ENCODE data around the gene GZMM. TPM values are rescaled to one million over a fixed set of nuclear protein-coding genes. Genes with fewer than 3 reads are reported as not detected.
A peak's percentile ranks its signal among the peaks of the same experiment; 100 is the strongest.

GZMM gene
- polyA plus RNA-seq, 3 donors = 0.32 to 1.4 (median 0.48) TPM

DNA sequence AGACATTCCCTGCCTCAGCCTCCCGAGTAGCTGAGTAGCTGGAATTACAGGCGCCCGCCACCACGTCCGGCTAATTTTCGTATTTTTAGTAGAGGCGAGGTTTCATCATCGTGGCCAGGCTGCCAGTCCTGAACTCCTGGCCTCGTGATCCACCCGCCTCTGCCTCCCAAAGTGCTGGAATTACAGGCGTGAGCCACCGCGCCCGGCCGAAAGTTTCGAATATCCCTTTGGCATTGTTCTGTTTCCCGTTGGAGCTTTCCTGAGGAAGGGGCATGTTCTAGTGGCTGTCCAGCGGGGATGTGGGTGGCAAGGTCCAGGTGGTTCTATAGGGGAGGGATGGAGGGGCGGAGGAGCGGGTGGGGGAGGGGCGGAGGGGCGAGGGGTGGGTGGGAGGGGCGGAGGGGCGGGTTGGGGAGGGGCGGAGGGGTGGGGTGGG is 26.4 kb downstream of the GZMM start:
- no peak for DNase-seq
- H3K27me3 ChIP-seq (ENCODE audit: control insufficient read depth in 2 of 2, insufficient read depth in 2 of 2, low read length in 2 of 2) = no peaks in the 10 kb centered on the region
- H3K9ac ChIP-seq (ENCODE audit: insufficient read depth, low read length, poor library complexity, severe bottlenecking) = no peak overlapping the region
- 17% methylated on average over 7 of the region's 25 CpGs for WGBS (ENCODE audit: insufficient coverage)
- no peak overlapping the region for H3K4me3 ChIP-seq (replicated peaks in 1 of 3; ENCODE audit: low read depth in 2 of 3, low read length in 3 of 3)
- peaks cover 28% of the 10 kb centered on the region for H4K20me1 ChIP-seq (ENCODE audit: insufficient read depth, low read length)
- H3K27ac ChIP-seq (ENCODE audit: low read depth in 1 of 2, low read length in 2 of 2) = peak overlapping the region in 1 of 2 donors; percentile 6
- Mint-ChIP-seq H3K27ac (peak overlapping the region; percentile 74 to 89 (median 77)), H3K36me3 (peaks cover 0 to 13% of the 10 kb centered on the region in 2 donors), H3K4me1 (peaks cover 73% of the 10 kb centered on the region), H3K9me3 (peaks cover 0 to 7% (median 0%) of the 10 kb centered on the region in 7 donors), H3K27me3 (ENCODE audit: low read depth in 3 of 3) (peaks cover 0 to 2% (median 1%) of the 10 kb centered on the region in 3 donors), H3K4me3 (peak overlapping the region; percentile 50 to 59)
- intact Hi-C loops (cut with micrococcal nuclease) = loop anchor here (2.0 to 5.0 kb wide), 5 partner anchors 13 to 92 kb away; partner anchors contain the start of genes CDC34 (in 1 of the 2), FGF22 (in 1 of the 2) and RNF126 (in 1 of the 2)
- H3K4me1 ChIP-seq (ENCODE audit: control insufficient read depth in 1 of 2, insufficient read depth in 2 of 2, low read length in 2 of 2) = peaks cover 71 to 79% of the 10 kb centered on the region in 2 donors
- no peaks in the 10 kb centered on the region for H3K36me3 ChIP-seq (replicated peaks in 1 of 2; ENCODE audit: control insufficient read depth in 1 of 2, insufficient read depth in 2 of 2, low read length in 2 of 2)
- H3K4me2 ChIP-seq (replicated peaks; ENCODE audit: extremely low read depth, low read length, poor library complexity, severe bottlenecking) = no peak overlapping the region
- TF ChIP-seq, protein P1, sequence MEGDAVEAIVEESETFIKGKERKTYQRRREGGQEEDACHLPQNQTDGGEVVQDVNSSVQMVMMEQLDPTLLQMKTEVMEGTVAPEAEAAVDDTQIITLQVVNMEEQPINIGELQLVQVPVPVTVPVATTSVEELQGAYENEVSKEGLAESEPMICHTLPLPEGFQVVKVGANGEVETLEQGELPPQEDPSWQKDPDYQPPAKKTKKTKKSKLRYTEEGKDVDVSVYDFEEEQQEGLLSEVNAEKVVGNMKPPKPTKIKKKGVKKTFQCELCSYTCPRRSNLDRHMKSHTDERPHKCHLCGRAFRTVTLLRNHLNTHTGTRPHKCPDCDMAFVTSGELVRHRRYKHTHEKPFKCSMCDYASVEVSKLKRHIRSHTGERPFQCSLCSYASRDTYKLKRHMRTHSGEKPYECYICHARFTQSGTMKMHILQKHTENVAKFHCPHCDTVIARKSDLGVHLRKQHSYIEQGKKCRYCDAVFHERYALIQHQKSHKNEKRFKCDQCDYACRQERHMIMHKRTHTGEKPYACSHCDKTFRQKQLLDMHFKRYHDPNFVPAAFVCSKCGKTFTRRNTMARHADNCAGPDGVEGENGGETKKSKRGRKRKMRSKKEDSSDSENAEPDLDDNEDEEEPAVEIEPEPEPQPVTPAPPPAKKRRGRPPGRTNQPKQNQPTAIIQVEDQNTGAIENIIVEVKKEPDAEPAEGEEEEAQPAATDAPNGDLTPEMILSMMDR (IDR thresholded peaks at IDR 0.05) = no peak
- H3K79me2 ChIP-seq (ENCODE audit: insufficient read depth, low read length) = peaks cover 52% of the 10 kb centered on the region
- no peak overlapping the region for H2AFZ ChIP-seq (ENCODE audit: insufficient read depth, low read depth, low read length, poor library complexity, severe bottlenecking)
- no peaks in the 10 kb centered on the region for H3K9me3 ChIP-seq (replicated peaks in 1 of 2; ENCODE audit: control insufficient read depth in 1 of 2, insufficient read depth in 1 of 2, low read length in 2 of 2)

DNA sequence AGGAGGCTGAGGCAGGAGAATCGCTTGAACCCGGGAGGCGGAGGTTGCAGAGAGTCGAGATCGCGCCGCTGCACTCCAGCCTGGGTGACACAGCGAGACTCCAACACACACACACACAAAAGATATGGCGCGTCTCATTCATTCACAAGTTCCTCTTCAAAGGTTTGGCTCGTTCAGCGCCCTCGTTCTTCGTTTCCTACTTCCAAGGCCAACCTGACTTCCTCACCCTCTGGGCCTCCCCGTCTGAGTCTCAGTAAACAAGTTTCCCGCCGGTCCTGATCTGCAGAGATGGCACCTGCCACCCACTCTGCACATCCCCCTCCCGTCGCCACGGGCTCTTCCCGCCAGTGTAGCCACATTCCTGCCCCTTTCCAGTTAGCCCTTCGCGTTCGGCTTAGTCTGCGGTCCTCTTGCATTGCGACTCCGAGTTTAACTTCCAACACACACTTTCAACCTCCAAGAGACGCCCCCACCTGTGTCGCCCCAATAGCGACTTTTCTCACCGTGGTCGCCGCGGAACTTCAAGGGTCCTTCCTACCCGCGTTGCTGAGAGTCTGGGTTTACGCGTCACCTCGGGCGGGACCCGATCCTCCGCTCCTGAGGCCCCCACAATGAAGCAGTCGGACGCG is 27.2 kb downstream of the GZMM start:
- H3K27ac Mint-ChIP-seq = peak overlapping the region; percentile 92 to 99 (median 98)
- H3K4me2 ChIP-seq (replicated peaks; ENCODE audit: extremely low read depth, low read length, poor library complexity, severe bottlenecking) = peak overlapping the region; percentile 84
- H3K9me3 ChIP-seq (replicated peaks in 1 of 2; ENCODE audit: control insufficient read depth in 1 of 2, insufficient read depth in 1 of 2, low read length in 2 of 2) = no peaks in the 10 kb centered on the region
- peaks cover 63 to 75% of the 10 kb centered on the region in 2 donors for H3K4me1 ChIP-seq (ENCODE audit: control insufficient read depth in 1 of 2, insufficient read depth in 2 of 2, low read length in 2 of 2)
- H3K36me3 Mint-ChIP-seq = peaks cover 0 to 13% of the 10 kb centered on the region in 2 donors
- H3K79me2 ChIP-seq (ENCODE audit: insufficient read depth, low read length) = peaks cover 60% of the 10 kb centered on the region
- H3K27me3 Mint-ChIP-seq (ENCODE audit: low read depth in 3 of 3) = peaks cover 0 to 2% (median 0%) of the 10 kb centered on the region in 3 donors
- H3K4me3 ChIP-seq (replicated peaks in 1 of 3; ENCODE audit: low read depth in 2 of 3, low read length in 3 of 3) = peak overlapping the region; percentile 48 to 90 (median 52)
- peak overlapping the region; percentile 65 for H3K9ac ChIP-seq (ENCODE audit: insufficient read depth, low read length, poor library complexity, severe bottlenecking)
- peak overlapping the region; percentile 86 to 97 for H3K4me3 Mint-ChIP-seq
- H3K36me3 ChIP-seq (replicated peaks in 1 of 2; ENCODE audit: control insufficient read depth in 1 of 2, insufficient read depth in 2 of 2, low read length in 2 of 2) = no peaks in the 10 kb centered on the region
- H3K27ac ChIP-seq (ENCODE audit: low read depth in 1 of 2, low read length in 2 of 2) = peak overlapping the region; percentile 75 to 84
- peaks cover 0 to 7% (median 0%) of the 10 kb centered on the region in 7 donors for H3K9me3 Mint-ChIP-seq
- intact Hi-C loops (cut with micrococcal nuclease) = loop anchor here (2.0 to 5.0 kb wide), 5 partner anchors 14 to 91 kb away; partner anchors contain the start of genes CDC34 (in 1 of the 2), FGF22 (in 1 of the 2) and RNF126 (in 1 of the 2)
- peak overlapping the region; percentile 83 for H2AFZ ChIP-seq (ENCODE audit: insufficient read depth, low read depth, low read length, poor library complexity, severe bottlenecking)
- H4K20me1 ChIP-seq (ENCODE audit: insufficient read depth, low read length) = peaks cover 35% of the 10 kb centered on the region
- peak; percentile 76 to 85 (median 81) for DNase-seq
- H3K27me3 ChIP-seq (ENCODE audit: control insufficient read depth in 2 of 2, insufficient read depth in 2 of 2, low read length in 2 of 2) = no peaks in the 10 kb centered on the region
- WGBS (ENCODE audit: insufficient coverage) = under 1% methylated on average over 41 of the region's 45 CpGs
- TF ChIP-seq, protein P1 (IDR thresholded peaks at IDR 0.05) = no peak
- peaks cover 68% of the 10 kb centered on the region for H3K4me1 Mint-ChIP-seq
